Mammary epithelial cell (primary cell): ENCODE data around the gene TRPV6.

Source experiments
- EZH2 ChIP-seq: IDR thresholded peaks from 2 replicates; pipeline ENCODE4 v1.6.1; 2012; ENCODE audit warnings: low read length, inconsistent platforms, borderline replicate concordance
- TF ChIP-seq, protein P1 (sequence below), 2 donors: IDR thresholded peaks in 1 of 2; conservative IDR thresholded peaks in 1 of 2; 2 replicates each; pipeline ENCODE4 v1.5.1; 2011 to 2012; ENCODE audit warnings: inconsistent platforms in 2 of 2, low read length in 2 of 2, mild to moderate bottlenecking in 2 of 2, control low read depth in 1 of 2, low read depth in 1 of 2; ENCODE audit not compliant: insufficient read depth in 1 of 2; ENCODE audit errors: extremely low read depth in 1 of 2

DNA sequence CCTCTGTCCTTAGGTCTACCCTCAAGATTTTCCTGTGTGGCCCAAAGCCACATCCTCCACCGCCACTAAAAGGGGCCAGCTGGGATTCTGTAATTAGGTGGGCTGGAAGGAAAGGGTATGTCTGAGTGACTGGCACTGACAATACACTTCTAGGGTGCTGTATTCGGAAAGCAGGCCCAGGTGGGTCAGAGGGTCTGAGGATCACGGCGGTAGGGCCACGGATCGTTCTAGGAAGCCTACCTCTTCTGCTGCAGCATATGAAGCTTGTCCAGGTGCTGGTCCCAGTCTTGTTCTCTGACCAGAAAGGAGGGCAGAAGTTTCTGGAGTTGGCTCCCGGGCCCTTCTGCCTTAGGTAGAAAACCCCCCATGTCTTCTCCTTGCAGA lies 47.5 kb upstream of the TRPV6 start:
- no peak for TF ChIP-seq EZH2
- TF ChIP-seq, protein P1, sequence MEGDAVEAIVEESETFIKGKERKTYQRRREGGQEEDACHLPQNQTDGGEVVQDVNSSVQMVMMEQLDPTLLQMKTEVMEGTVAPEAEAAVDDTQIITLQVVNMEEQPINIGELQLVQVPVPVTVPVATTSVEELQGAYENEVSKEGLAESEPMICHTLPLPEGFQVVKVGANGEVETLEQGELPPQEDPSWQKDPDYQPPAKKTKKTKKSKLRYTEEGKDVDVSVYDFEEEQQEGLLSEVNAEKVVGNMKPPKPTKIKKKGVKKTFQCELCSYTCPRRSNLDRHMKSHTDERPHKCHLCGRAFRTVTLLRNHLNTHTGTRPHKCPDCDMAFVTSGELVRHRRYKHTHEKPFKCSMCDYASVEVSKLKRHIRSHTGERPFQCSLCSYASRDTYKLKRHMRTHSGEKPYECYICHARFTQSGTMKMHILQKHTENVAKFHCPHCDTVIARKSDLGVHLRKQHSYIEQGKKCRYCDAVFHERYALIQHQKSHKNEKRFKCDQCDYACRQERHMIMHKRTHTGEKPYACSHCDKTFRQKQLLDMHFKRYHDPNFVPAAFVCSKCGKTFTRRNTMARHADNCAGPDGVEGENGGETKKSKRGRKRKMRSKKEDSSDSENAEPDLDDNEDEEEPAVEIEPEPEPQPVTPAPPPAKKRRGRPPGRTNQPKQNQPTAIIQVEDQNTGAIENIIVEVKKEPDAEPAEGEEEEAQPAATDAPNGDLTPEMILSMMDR (conservative IDR thresholded peaks at IDR 0.05 in 1 of 2, IDR thresholded peaks at IDR 0.05 in 1 of 2; ENCODE audit: extremely low read depth in 1 of 2, insufficient read depth in 1 of 2, low read depth in 1 of 2, low read length in 2 of 2): no peak
